ENCODE results near the gene SERPINI1.

Gene SERPINI1

GRCh38 chr3:167734498-167735232, 856 bp upstream of the SERPINI1 start, which contains the start of gene PDCD10:
TSS of gene PDCD10 (minus strand) at chr3:167734892. CDS start at chr3:167720157, 14,735 bp downstream.
- DNase-seq (ENCODE audit: low read depth), result peak; percentile 93

GRCh38 chr3:167736264-167736787, 805 bp downstream of the SERPINI1 start:
- no peak for DNase-seq (ENCODE audit: low read depth)

- DNase-seq (ENCODE audit: low read depth), result no peak
These were observed 1.5 kb downstream of the SERPINI1 start for GRCh38 chr3:167736997-167737396.

GRCh38 chr3:167738037-167738436, 2.5 kb downstream of the SERPINI1 start:
- no peak for DNase-seq (ENCODE audit: low read depth)

- no peak for DNase-seq (ENCODE audit: low read depth)
These were observed 3.8 kb downstream of the SERPINI1 start for GRCh38 chr3:167739190-167739810.

GRCh38 chr3:167740961-167741587, 5.6 kb downstream of the SERPINI1 start:
- peak; percentile 6 for DNase-seq (ENCODE audit: low read depth)

- no peak for DNase-seq (ENCODE audit: low read depth)
These were observed 6.8 kb downstream of the SERPINI1 start for GRCh38 chr3:167742338-167742737.

- no peak for DNase-seq (ENCODE audit: low read depth)
These were observed 8.3 kb downstream of the SERPINI1 start for GRCh38 chr3:167743799-167744198.

GRCh38 chr3:167749209-167749608, 13.7 kb downstream of the SERPINI1 start:
- no peak for DNase-seq (ENCODE audit: low read depth)

- no peak for DNase-seq (ENCODE audit: low read depth)
These were observed 14.2 kb downstream of the SERPINI1 start for GRCh38 chr3:167749728-167750127.

GRCh38 chr3:167750272-167750971, 14.9 kb downstream of the SERPINI1 start:
- no peak for DNase-seq (ENCODE audit: low read depth)

GRCh38 chr3:167754049-167754448, 18.5 kb downstream of the SERPINI1 start:
- no peak for DNase-seq (ENCODE audit: low read depth)

- DNase-seq (ENCODE audit: low read depth), result no peak
These were observed 25.8 kb downstream of the SERPINI1 start for GRCh38 chr3:167761302-167761701.

- DNase-seq (ENCODE audit: low read depth), result no peak
These were observed 26.8 kb downstream of the SERPINI1 start for GRCh38 chr3:167762296-167762695.

- DNase-seq (ENCODE audit: low read depth), result no peak
These were observed 37.5 kb downstream of the SERPINI1 start for GRCh38 chr3:167772992-167773391.

GRCh38 chr3:167773584-167773983, 38.1 kb downstream of the SERPINI1 start:
- no peak for DNase-seq (ENCODE audit: low read depth)

- no peak for DNase-seq (ENCODE audit: low read depth)
These were observed 40.7 kb downstream of the SERPINI1 start for GRCh38 chr3:167776066-167776685.

GRCh38 chr3:167777356-167777755, 41.8 kb downstream of the SERPINI1 start:
- no peak for DNase-seq (ENCODE audit: low read depth)

GRCh38 chr3:167780214-167780883, 44.8 kb downstream of the SERPINI1 start:
- DNase-seq (ENCODE audit: low read depth), result no peak

- no peak for DNase-seq (ENCODE audit: low read depth)
These were observed 48.3 kb downstream of the SERPINI1 start for GRCh38 chr3:167783781-167784180.

GRCh38 chr3:167785790-167786189, 50.3 kb downstream of the SERPINI1 start:
- DNase-seq (ENCODE audit: low read depth), result no peak

All from stimulated activated CD8-positive, alpha-beta memory T cell treated with anti-CD3 and anti-CD28 coated beads, Interleukin-4, amount 100 ng/mL, for 24 hours (primary cell).